Kidney capillary endothelial cell (primary cell): ENCODE results near the gene NAP1L4.
"Not testable (repeated sequence)": the region's sequence is repeated elsewhere in the genome, so short reads cannot be mapped to it uniquely, and the experiment has no call there.

Experiments
- DNase-seq: peaks from one replicate; pipeline ENCODE4 v3.0.0-alpha.2; 2018; ENCODE audit warnings: low spot score

NAP1L4 gene

GRCh38 chr11:2905299-2905698, 86.8 kb downstream of the NAP1L4 start:
- not testable (repeated sequence) for DNase-seq

DNA sequence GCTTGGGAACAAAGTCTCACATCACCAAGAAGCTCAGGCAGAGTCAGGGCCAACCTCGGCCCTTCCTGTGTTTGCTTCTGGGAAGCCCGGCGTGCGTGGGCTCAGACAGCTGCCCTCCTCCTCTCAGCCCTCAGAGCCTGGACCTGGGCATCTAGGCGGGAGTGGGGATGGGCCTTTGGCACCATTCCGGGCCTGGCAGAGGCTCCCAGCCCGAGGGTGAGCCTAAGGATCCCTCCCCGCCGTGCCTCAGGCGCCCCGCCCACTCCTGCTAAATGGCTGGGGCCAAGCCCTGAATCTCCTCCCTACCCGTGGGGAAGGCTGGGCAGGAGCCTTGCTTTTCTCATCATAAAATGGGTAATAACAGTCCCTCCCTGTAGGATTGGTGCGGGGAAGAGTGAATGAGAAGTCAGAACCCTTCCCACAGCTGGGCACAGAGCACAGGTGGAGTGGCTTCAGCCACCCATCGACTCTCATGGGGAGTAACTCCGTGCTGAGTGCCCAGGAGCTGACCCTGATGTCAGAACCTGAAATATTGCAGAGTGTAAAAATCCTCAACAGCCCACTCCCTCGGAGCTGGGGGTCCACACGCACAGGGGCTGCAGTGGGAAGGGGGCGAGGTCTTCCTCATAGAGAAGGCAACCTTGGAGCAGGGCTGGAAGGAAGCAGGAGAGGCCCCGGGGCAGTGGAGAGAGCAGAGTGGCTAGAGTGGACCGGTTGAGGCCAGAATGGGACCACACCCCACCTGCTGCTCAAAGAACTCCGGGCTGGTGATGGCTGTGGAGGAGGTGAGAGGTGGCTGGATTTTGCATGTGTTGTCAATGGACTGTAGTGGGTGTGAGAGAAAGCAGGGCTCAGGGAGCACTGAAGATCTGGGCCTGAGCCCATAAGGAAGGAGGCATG, 87.7 kb downstream of the NAP1L4 start:
- DNase-seq = no peak

DNA sequence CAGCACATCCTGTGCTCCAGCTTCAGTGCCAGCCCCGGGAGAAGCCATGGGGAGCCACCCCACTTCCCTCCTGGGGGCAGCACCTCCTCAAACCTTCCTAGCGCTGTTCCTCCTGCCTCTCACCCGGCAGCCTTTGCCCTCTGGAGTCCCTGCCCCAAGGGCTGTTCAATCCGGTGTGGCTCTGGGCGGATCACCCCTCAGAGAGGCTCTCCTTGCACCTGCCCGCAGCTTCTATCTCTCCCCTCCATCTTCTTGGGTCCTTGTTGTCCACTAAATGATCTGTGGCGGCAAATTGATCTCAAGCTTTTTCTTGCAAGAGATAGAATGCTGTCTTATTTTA, 88.5 kb downstream of the NAP1L4 start:
- DNase-seq = no peak

GRCh38 chr11:2902784-2903671, 89.1 kb downstream of the NAP1L4 start:
- DNase-seq = no peak

- peak; percentile 73 for DNase-seq
Observed at GRCh38 chr11:2901854-2902783, 90.0 kb downstream of the NAP1L4 start.

- no peak for DNase-seq
Observed at GRCh38 chr11:2901196-2901796, 90.8 kb downstream of the NAP1L4 start.

DNA sequence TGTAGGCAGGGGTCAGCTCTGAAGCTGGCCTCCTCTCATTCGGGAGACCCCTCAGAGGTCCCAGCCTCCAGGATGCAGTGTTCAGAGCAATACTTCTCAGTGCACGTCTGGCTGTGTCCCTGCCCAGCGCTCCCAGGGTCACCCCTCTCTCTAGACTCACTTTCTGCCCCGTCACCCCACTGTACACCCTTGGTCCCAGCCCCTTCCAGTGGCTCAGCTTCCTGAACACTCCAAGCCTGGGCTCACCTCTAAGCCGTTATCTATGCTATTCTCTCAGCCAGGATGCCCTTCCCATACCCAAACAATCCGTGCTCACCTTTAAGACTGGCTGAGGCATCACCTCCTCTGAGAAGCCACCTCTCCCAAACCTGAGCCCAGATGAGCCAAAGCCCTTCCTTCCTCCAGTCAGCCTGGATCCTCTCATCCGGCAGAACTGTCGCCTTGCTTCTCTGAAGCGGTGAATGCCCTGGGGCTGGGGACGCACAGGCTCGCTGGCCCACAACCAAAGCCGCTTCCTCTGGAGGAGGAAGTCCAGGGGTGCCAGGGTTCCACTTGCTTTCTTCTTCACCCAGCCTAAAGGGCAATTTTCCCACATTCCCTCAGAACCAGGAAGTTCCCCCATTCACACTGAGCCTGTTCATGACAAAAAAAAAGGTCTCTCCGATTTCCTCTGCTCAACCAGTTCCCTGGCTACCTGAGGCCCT, 92.9 kb downstream of the NAP1L4 start:
- peak; percentile 30 for DNase-seq

- DNase-seq = peak; percentile 90
Observed at GRCh38 chr11:2898366-2899079, 93.6 kb downstream of the NAP1L4 start.

DNA sequence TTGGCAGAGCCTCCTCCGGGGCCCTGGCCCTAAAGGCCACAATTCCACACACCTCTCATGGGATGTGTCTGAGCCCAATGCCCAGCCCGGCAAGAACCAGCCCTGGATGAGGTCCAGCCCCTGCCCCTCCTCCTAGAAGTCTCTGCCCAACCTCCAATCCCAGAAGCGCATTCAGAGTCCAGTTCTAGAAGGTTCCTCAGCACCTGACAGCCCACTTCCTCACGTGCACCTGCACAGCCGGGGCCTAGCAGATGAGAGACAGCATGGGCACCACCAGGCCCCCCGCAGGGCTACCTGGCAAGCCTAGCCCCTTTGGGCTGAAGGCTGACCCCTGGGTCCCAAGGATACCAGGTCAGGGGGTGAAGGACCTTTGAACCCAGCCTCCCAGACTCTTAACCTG, 95.1 kb downstream of the NAP1L4 start:
- DNase-seq = no peak

DNA sequence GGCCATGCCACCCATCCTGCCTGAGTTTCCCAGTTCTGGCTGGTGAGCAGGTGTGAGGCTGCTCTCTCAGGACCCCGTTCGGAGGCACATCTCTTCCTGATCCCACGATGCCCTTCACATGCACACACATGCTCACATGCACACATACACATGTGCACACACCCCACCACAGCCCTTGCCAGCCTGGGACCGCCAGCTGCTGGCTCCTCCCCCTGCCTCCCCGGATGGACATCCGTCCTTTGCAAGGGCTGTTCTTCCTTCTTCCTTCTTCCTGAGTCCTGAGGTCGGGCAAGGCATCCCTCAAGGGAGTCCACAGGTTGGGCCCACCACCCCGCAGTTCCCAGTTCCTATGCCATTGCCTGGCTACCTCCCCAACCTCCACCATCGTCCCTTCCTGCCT, 96.1 kb downstream of the NAP1L4 start:
- no peak for DNase-seq
